Osteoblast (primary cell): ENCODE results near the gene C1orf105. TPM values are rescaled to one million over a fixed set of nuclear protein-coding genes. Genes with fewer than 3 reads are reported as not detected.

Experiments
- DNase-seq: peaks from one replicate; pipeline ENCODE4 v3.0.0; 2011; ENCODE audit warnings: low spot score, mixed read lengths; ENCODE audit not compliant: insufficient read length; ENCODE audit errors: missing footprints
- H2AFZ ChIP-seq: 2 replicates; pipeline ENCODE4 v1.6.0; 2011; ENCODE audit warnings: mild to moderate bottlenecking, low read length
- H3K27ac ChIP-seq: 2 replicates; pipeline ENCODE4 v1.5.1; 2011; ENCODE audit warnings: mild to moderate bottlenecking, low read depth, low read length, moderate library complexity
- H3K27me3 ChIP-seq: 2 replicates; pipeline ENCODE4 v1.6.0; 2012; ENCODE audit warnings: mild to moderate bottlenecking, control low read depth, inconsistent platforms, low read length, moderate library complexity; ENCODE audit not compliant: insufficient read depth
- H3K36me3 ChIP-seq: 2 replicates; pipeline ENCODE4 v1.5.1; 2011; ENCODE audit warnings: mild to moderate bottlenecking, low read length, control low read depth, moderate library complexity; ENCODE audit not compliant: insufficient read depth
- H3K4me1 ChIP-seq: 2 replicates; pipeline ENCODE4 v1.5.1; 2011; ENCODE audit warnings: mild to moderate bottlenecking, low read length, control low read depth, moderate library complexity; ENCODE audit not compliant: insufficient read depth
- H3K4me2 ChIP-seq: 2 replicates; pipeline ENCODE4 v1.6.0; 2011; ENCODE audit warnings: mild to moderate bottlenecking, low read length; ENCODE audit not compliant: insufficient read depth
- H3K4me3 ChIP-seq: fragments of 200-600 bp; sonication (generic); 3 replicates; pipeline ENCODE4 v1.5.1; 2012; ENCODE audit warnings: mild to moderate bottlenecking, low read length, inconsistent platforms; ENCODE audit not compliant: insufficient read depth
- H3K79me2 ChIP-seq: 2 replicates; pipeline ENCODE4 v1.6.0; 2012; ENCODE audit warnings: mild to moderate bottlenecking, low read length, control low read depth, inconsistent platforms; ENCODE audit not compliant: insufficient read depth
- H3K9me3 ChIP-seq: 2 replicates; pipeline ENCODE4 v1.5.1; 2011; ENCODE audit warnings: low read depth, low read length, control low read depth
- H4K20me1 ChIP-seq: 2 replicates; pipeline ENCODE4 v1.6.0; 2012; ENCODE audit warnings: mild to moderate bottlenecking, low read length, control low read depth; ENCODE audit not compliant: insufficient read depth
- total RNA-seq: library from RNA; depleted of rRNA; stranded (reverse); fragments of >200 nt; gene quantifications from 2 replicates; pipeline ENCODE4 v1.2.3, GENCODE V29; 2012
- TF ChIP-seq, protein P1 (sequence below): IDR thresholded peaks from 2 replicates; pipeline ENCODE4 v1.5.1; 2011; ENCODE audit warnings: mild to moderate bottlenecking, low read depth, low read length, moderate library complexity; ENCODE audit errors: extremely low read depth

C1orf105 gene
- total RNA-seq, 1 donor = not detected

GRCh38 chr1:172500207-172500606 lies 79.7 kb downstream of the C1orf105 start:
- Histone ChIP-seq H4K20me1 (no peaks in the 10 kb centered on the region), H3K36me3 (no peaks in the 10 kb centered on the region), H3K4me1 (peaks cover 10% of the 10 kb centered on the region), H3K4me2 (no peak overlapping the region), H3K4me3 (no peak overlapping the region), H3K27ac (no peak overlapping the region), H3K27me3 (peaks cover 6% of the 10 kb centered on the region), H3K79me2 (no peaks in the 10 kb centered on the region), H3K9me3 (no peaks in the 10 kb centered on the region), H2AFZ (no peak overlapping the region)
- TF ChIP-seq, protein P1, sequence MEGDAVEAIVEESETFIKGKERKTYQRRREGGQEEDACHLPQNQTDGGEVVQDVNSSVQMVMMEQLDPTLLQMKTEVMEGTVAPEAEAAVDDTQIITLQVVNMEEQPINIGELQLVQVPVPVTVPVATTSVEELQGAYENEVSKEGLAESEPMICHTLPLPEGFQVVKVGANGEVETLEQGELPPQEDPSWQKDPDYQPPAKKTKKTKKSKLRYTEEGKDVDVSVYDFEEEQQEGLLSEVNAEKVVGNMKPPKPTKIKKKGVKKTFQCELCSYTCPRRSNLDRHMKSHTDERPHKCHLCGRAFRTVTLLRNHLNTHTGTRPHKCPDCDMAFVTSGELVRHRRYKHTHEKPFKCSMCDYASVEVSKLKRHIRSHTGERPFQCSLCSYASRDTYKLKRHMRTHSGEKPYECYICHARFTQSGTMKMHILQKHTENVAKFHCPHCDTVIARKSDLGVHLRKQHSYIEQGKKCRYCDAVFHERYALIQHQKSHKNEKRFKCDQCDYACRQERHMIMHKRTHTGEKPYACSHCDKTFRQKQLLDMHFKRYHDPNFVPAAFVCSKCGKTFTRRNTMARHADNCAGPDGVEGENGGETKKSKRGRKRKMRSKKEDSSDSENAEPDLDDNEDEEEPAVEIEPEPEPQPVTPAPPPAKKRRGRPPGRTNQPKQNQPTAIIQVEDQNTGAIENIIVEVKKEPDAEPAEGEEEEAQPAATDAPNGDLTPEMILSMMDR = no peak
- no peak for DNase-seq

- Histone ChIP-seq H3K4me3 (no peak overlapping the region), H3K4me2 (no peak overlapping the region), H3K4me1 (no peaks in the 10 kb centered on the region), H3K36me3 (no peaks in the 10 kb centered on the region), H3K9me3 (no peaks in the 10 kb centered on the region), H3K27ac (no peak overlapping the region), H2AFZ (no peak overlapping the region), H4K20me1 (no peaks in the 10 kb centered on the region), H3K27me3 (peaks cover 4% of the 10 kb centered on the region), H3K79me2 (no peaks in the 10 kb centered on the region)
- TF ChIP-seq, protein P1 = no peak
- no peak for DNase-seq
Measured at GRCh38 chr1:172507741-172508140, 87.3 kb downstream of the C1orf105 start.

DNA sequence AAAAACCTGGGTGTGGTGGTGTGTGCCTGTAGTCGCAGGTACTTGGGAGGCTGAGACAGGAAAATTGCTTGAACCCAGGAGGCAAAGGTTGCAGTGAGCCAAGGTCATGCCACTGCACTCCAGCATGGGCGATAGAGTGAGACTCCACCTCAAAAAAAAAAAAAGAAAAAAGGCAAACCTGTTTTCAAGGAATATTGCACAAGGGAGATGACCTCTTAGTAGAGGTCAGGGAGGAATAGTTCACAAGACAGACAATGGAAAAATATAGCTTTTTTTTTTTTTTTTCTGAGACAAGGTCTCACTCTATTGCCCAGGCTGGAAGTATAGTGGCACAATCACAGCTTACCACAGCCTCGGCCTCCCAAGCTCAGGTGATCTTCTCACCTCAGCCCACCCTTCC lies 90.0 kb downstream of the C1orf105 start:
- no peaks in the 10 kb centered on the region for H4K20me1 ChIP-seq
- DNase-seq = no peak
- H3K9me3 ChIP-seq = no peaks in the 10 kb centered on the region
- H3K4me1 ChIP-seq = no peaks in the 10 kb centered on the region
- H3K27me3 ChIP-seq = no peaks in the 10 kb centered on the region
- H3K27ac ChIP-seq = no peak overlapping the region
- no peaks in the 10 kb centered on the region for H3K79me2 ChIP-seq
- H2AFZ ChIP-seq = no peak overlapping the region
- H3K4me3 ChIP-seq = no peak overlapping the region
- H3K4me2 ChIP-seq = no peak overlapping the region
- TF ChIP-seq, protein P1 = no peak
- no peaks in the 10 kb centered on the region for H3K36me3 ChIP-seq

DNA sequence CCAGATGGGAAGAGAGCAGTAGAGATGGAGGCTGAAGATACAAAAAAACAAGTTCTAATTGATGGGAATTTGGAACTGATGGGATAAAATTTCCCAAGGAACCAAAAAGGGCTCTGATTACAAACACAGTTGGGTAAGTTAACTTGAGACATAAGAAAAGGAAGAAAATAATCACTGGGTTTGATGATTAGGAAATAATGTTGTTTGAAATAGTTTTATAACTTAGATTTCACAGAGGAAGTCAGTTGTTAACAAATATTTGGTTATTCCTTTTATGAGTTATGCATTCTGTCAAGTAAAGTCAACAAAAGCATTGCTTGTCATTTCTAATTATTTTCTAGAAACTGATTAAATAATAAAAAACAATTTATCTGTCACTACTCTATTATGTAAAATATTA lies 92.1 kb downstream of the C1orf105 start:
- Histone ChIP-seq H3K27ac (no peak overlapping the region), H3K9me3 (no peaks in the 10 kb centered on the region), H2AFZ (no peak overlapping the region), H3K36me3 (no peaks in the 10 kb centered on the region), H3K79me2 (no peaks in the 10 kb centered on the region), H3K4me2 (no peak overlapping the region), H3K4me3 (no peak overlapping the region), H4K20me1 (no peaks in the 10 kb centered on the region), H3K27me3 (no peaks in the 10 kb centered on the region), H3K4me1 (no peaks in the 10 kb centered on the region)
- DNase-seq = no peak
- TF ChIP-seq, protein P1 = no peak
